HG02798 (cell line): ENCODE measurements around the gene RFX2.
"Not testable (repeated sequence)": the region's sequence is repeated elsewhere in the genome, so short reads cannot be mapped to it uniquely, and the experiment has no call there.

ENCODE experiments used
- ATAC-seq: cut with Tn5 transposase; IDR thresholded peaks from one replicate; pipeline ENCODE4 v1.9.1; 2021; ENCODE audit warnings: mild to moderate bottlenecking; ENCODE audit not compliant: unreplicated experiment, poor library complexity

The RFX2 gene

GRCh38 chr19:6078068-6078467 is 32.2 kb downstream of the RFX2 start:
- ATAC-seq, result no peak

DNA sequence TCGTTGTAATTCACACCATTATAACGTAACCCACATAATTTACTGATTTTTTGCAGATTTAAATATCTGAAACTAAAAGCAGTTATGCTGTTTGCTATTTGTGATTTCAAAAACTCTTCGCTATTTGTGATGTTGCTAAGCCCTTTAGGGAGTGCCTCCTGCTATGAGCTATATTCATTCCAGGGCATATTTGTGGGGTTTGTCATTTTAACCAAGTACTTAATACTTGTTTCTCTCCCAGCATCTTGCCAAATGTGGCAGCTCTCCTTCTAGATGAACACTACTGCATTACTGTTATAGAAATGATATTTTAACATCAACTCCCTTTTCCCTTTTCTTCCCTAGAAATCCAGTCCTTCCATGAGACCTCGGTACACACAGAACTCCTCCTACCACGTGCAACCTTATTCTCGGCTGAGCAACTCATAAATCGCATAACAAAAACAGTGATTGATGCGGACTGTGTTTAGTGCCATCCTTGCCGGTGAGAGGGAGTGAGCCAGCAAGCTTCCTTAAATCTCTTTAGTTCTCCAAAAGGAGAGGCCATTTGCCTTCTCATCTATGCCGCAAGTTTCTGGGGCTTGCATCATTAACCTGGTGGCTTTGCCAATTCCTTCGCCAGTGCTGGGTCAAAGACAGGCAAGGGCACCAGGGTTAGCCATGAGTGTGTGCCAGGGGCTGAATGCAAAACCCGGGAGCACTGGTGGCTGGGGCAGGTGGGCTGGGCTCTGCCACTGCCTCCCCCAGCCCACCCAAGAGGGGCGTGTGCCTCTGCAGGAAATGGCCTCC is 33.4 kb downstream of the RFX2 start:
- no peak for ATAC-seq

DNA sequence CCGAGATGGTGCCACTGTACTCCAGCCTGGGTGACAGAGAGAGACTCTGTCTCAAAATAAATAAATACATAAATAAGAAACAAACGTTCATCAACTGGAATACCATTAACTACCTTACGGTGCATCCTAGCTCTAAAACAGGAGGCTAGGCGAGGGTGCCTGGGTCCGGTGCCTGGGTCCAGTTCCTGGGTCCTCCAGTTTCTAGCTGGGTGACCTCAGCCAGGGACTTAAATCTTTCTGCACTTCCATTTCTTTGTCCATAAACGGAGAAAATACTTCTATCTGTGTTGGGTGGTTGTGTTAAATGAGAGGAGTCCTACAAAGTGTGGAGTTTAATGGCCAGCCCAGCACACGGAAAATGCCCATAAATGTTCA is 34.0 kb downstream of the RFX2 start:
- no peak for ATAC-seq

- ATAC-seq, result no peak
Measured at GRCh38 chr19:6074709-6075403, 35.4 kb downstream of the RFX2 start.

GRCh38 chr19:6073858-6074708 is 36.2 kb downstream of the RFX2 start:
- ATAC-seq, result no peak

GRCh38 chr19:6073233-6073632 is 37.1 kb downstream of the RFX2 start:
- not testable (repeated sequence) for ATAC-seq

- no peak for ATAC-seq
Measured at GRCh38 chr19:6071875-6072274, 38.4 kb downstream of the RFX2 start.

GRCh38 chr19:6070720-6071485 is 39.4 kb downstream of the RFX2 start:
- no peak for ATAC-seq

- no peak for ATAC-seq
Measured at GRCh38 chr19:6070207-6070681, 40.1 kb downstream of the RFX2 start.

- no peak for ATAC-seq
Measured at GRCh38 chr19:6069268-6069791, 41.0 kb downstream of the RFX2 start.

- no peak for ATAC-seq
Measured at GRCh38 chr19:6068711-6069110, 41.6 kb downstream of the RFX2 start.

GRCh38 chr19:6067975-6068374 is 42.3 kb downstream of the RFX2 start:
- no peak for ATAC-seq

GRCh38 chr19:6066661-6067646 is 43.3 kb downstream of the RFX2 start:
- ATAC-seq, result no peak

DNA sequence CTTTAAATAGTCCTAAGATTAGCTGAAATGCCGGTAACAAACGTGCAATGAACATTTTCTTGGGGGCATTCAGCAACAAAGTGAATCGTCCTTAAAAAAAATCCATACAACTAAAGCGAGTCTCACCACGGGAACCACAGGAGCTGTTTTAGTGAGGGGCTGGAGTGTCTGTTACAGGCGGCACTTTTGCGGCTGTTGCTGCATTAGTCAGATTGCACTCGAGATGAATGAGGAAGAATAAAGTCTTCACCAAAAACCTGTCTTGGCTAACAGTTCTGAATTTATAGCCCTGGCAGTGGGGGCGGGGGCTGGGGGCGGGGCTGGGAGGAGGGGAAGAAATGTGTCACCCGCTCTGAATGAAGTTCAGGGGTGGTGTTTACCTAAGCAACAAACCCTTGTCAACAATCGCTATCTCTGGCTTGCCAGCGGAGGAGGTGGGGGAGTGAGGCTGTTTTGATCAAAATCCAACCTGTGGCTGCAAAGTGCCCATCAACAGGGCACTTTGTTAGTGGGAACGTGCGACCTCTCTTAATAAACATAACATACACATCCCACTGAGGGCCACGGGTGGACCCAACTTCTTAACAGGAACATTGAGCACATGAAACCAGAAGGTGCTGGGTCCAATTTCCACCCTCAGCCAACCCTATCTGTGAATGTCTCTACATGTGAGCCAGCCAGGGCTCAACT is 44.5 kb downstream of the RFX2 start:
- ATAC-seq, result no peak

DNA sequence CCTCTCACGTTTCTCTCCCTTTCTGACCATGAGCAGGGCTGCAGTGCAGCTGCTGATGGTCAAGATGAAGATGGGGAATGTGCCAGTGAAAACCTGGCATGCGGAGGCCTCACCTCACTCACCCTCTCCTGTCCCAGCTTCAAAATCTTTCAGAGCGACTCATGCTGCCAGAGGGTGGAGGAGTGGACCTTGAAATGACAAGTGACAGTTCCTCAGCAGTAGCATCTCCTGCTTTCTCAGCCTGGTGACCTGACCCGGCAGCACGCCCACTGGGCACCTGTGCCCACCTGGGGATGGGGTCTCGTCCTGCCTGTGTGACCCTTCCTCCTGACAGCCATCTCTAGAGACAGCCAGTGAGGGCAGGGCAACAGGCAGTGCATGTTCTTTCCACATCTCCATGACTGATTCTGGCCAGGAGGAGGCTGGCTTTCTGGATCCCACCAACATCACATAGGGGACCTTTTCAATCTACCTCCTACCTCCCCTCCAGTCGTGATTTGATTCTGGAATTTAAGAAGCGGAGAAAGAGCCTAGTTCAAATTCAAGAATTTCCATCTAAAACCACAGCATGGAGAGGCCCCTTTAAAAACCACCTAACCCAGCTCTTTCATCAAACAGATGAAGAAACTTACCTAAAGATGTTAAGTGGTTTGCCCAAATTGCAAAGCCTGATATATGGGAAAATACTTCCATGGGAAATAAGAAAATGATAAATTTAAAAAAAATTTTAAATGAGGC is 45.8 kb downstream of the RFX2 start:
- ATAC-seq, result no peak

- ATAC-seq, result no peak
Measured at GRCh38 chr19:6063576-6064335, 46.5 kb downstream of the RFX2 start.
